ENCODE data around the gene TPMT.

Gene TPMT

DNA sequence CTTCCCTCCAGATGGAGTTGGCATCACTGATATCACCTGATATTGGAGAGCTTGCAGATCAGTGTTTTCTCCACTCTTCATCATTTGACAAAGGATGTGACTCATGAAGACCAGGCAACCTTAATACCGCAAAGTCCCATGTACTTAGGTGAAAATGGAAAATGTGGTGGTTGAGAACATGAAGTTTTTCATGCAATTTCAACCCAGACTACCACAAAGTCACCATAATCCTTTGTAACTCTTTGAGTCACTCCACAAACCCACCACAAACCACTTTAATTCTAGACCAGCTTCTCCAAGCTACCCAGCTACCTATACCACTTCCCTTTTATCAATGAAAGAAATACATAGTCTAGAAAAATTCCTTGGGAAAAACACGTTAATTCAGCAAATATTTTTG lies 39.5 kb downstream of the TPMT start:
- no peak for DNase-seq (ENCODE audit: low spot score)

DNA sequence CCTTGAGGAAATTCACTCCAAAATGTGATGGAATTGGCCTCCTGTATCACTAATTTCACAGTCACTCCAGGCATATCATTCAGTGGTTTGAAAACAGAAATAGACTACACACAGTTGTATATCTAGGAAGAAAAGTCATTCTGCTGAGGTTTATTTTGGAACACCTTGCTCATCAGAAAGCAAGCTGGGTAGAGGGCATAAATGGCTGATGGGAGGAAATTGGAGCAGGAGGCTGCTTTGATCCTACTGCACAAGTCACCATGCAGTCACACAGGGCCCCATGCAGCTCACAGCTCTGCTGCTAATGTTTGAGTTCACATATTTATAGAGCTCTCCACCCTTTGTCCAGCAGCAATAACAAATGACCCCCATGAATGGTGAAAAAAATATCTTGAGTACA lies 44.7 kb downstream of the TPMT start:
- no peak for DNase-seq (ENCODE audit: low spot score)

DNA sequence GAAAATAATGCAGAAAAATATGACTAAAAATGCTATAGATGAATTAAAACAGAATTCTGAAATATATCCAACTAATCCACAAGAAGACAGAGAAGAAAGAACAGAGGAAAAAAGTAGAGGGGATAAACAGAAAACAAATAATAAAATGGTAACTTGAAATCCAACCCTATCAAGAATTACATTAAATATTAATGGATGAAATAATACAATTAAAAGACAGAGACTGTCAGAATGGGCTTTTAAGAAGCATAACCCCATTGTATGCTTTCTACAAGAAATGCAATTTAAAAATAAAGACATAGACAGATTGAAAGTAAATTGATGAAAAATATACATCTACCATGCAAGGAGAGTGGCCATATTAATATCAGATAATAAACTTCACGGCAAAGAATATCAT lies 47.8 kb downstream of the TPMT start:
- DNase-seq (ENCODE audit: low spot score): no peak

GRCh38 chr6:18102783-18103509 lies 51.9 kb downstream of the TPMT start:
- DNase-seq (ENCODE audit: low spot score): no peak

GRCh38 chr6:18101873-18102272 lies 53.0 kb downstream of the TPMT start:
- no peak for DNase-seq (ENCODE audit: low spot score)

- no peak for DNase-seq (ENCODE audit: low spot score)
Observed at GRCh38 chr6:18101271-18101670, 53.6 kb downstream of the TPMT start.

DNA sequence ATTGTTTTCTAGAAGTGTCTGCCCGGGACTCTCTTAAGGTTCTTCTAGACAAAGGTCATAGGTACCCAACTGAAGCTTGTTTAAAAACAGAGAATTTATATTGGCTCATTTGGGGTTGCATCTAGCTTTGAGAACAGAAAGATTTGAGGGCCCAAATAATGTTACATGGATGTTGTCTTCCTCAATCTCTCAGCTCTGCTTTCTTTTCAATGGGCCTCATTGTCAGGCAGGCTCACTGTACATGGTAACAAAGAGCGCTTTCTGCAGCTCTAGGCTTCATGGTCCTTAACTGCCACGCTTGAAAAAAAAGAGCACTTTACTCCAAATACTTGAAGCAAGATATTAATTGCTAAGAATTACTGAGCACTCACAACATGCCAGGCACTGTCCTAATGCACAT lies 54.6 kb downstream of the TPMT start:
- DNase-seq (ENCODE audit: low spot score): no peak

- DNase-seq (ENCODE audit: low spot score): no peak
Observed at GRCh38 chr6:18099511-18099910, 55.4 kb downstream of the TPMT start.

- no peak for DNase-seq (ENCODE audit: low spot score)
Observed at GRCh38 chr6:18096423-18096822, 58.5 kb downstream of the TPMT start.

DNA sequence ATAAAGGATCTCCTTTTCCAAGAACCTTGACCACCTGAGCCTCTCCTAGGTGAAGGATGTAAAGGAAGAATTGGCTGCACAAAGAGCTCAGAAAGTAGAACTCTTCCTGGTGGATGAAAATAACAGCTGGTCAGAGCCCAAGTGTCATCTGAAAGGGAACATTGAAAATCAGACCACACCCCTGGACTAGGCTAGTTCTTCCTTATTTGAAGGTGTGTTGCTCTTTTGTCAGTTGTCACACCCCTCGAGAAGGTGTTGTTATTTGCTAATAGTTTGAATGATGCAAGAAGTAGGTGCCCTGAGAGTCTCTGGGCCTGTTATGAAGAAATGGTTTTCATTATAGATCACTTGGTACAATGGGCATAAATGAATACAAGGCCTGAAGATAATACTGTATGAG lies 63.5 kb downstream of the TPMT start:
- DNase-seq (ENCODE audit: low spot score): no peak

- DNase-seq (ENCODE audit: low spot score): no peak
Observed at GRCh38 chr6:18090349-18090786, 64.5 kb downstream of the TPMT start.

GRCh38 chr6:18088419-18089296 lies 66.2 kb downstream of the TPMT start:
- no peak for DNase-seq (ENCODE audit: low spot score)

GRCh38 chr6:18087396-18088165 lies 67.3 kb downstream of the TPMT start:
- DNase-seq (ENCODE audit: low spot score): no peak

- DNase-seq (ENCODE audit: low spot score): no peak
Observed at GRCh38 chr6:18081025-18081668, 73.7 kb downstream of the TPMT start.

- DNase-seq (ENCODE audit: low spot score): no peak
Observed at GRCh38 chr6:18080544-18080943, 74.3 kb downstream of the TPMT start.

DNA sequence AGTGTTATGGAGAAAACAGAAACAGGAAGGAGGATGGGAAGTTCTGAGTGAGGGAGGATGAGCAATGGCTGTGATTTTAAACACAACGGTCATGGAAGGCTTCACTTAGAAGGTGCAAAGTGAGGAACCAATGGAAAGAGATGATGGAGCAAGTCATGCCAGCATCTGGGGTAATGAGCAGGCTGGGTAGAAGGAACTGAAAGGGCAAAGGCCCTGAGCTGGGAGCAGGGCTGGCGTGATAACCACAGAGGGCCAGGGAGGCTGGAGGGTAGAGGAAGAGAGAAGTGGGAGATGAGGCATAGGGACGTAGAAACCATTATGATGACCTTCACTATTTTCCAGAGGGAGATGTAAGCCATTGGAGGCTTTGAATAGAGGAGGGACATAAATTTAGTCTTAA lies 76.0 kb downstream of the TPMT start:
- DNase-seq (ENCODE audit: low spot score): no peak
